DMS79 treated with DMSO at 0.1 percent for 48 hours (cell line): ENCODE data around the gene CHST15.

Experiments used
- DNase-seq: peaks from one replicate; lab custom pipeline; 2025; lab: John Stamatoyannopoulos, UW

Gene CHST15

GRCh38 chr10:124081547-124082140 lies 11.8 kb downstream of the CHST15 start:
- DNase-seq: no peak

- no peak for DNase-seq
Observed at GRCh38 chr10:124079864-124080263, 13.5 kb downstream of the CHST15 start.

- DNase-seq: no peak
Observed at GRCh38 chr10:124078714-124079113, 14.7 kb downstream of the CHST15 start.

GRCh38 chr10:124078028-124078427 lies 15.4 kb downstream of the CHST15 start:
- no peak for DNase-seq

DNA sequence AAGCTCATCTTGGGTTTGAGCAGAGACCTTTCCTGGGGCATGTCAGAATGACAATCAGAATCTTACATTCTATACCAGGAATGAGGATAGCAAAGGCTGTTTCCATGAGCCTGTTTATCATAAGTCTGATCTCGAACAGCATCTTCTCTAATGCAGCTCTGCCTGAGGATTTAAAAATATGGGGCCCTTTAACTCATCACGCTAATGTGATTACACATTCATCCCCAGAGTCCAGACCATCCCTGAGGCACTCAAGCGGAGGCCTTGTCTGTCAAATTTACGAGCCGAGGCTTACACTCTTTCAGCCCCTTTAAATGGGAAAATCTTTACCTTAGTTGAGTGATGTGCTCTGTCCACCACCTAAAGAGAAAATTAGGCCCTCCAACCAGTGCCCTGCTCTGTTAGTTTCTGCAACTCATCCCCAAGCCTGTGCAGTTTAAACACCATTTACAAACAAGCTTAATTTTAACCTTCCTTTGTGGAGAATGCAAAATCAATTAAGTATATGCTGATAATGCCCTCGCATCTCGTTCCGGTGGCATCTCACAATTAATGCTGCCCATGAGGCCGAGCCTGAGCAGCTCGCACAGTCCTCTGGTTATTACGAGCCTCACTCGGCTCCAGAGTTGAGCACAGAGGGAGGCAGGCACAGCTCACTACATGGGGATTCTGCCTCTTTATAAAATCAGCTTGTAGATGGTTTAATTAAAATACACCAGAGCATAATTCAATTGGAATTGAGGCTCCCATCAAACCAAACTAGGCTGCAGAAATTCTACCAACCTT lies 16.0 kb downstream of the CHST15 start:
- no peak for DNase-seq

- DNase-seq: no peak
Observed at GRCh38 chr10:124076148-124076733, 17.2 kb downstream of the CHST15 start.

- DNase-seq: no peak
Observed at GRCh38 chr10:124075231-124075955, 18.0 kb downstream of the CHST15 start.

DNA sequence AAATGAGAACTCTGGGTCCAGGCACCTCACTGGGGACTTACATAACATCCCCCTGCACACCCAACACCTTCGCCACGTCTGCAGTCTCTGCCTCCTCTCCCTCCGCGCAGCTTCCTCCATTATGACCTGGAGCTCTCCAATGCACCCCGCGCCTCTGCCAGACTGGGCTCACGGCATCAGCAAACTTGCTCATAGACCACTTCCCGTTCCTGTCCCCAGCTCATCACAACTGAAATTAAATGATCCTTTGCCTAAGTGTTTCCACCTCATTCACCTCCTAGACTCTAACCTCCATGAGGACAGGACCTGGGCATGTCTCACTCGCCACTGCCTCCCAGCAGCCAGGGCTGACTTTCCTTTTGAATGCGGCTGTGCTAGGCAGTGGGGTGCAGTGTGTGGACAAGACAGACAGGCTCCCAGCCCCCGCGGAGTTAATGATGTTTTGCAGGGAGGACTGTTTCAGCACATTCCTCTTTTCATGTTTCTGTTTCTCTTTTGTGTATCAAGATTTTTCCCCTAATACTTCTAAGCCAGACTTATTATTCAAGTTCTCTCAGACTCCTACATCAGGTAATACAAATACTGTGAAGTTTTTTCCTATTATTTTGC lies 18.8 kb downstream of the CHST15 start:
- DNase-seq: no peak

DNA sequence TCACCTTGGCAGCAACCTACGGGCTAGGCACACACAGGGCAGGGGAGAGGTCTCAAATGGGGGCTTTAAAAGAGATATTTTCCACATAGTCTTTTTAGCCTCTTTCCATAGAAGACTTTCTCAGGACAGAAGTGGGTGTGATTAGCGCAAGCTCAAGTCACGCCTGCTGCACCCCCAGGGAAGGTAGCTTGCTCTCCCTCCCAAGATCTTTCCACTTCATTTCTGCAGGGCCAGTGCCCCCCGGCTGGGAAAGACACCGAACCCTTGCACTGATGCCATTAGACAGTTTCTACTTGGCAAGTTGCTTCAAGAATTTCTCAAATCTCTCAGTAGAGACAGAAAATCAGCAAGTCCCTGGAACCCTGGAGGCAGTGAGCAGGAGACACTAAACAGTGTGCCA lies 19.4 kb downstream of the CHST15 start:
- no peak for DNase-seq

- DNase-seq: no peak
Observed at GRCh38 chr10:124072541-124072940, 20.9 kb downstream of the CHST15 start.

DNA sequence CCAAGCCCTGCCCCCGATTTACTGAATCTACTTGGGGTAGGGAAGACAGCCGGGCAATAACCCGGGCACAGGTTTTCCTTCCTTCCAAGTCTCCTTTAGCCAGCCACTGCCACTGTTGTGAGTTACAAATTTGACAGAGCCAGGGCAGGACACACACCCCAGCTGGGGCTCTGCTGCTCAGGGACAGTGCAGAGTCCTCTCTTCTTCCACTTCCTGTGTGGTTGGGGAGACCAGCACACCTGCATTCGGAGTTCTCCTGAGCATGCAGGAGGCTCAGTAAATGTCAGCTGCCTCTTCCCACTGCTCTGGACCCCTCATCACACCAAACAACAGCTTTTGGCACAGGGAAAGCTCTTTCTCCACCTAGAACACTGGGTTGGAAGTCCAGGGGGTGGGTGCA lies 21.3 kb downstream of the CHST15 start:
- DNase-seq: no peak

GRCh38 chr10:124071141-124071540 lies 22.3 kb downstream of the CHST15 start:
- no peak for DNase-seq

GRCh38 chr10:124070666-124071065 lies 22.7 kb downstream of the CHST15 start:
- DNase-seq: no peak

GRCh38 chr10:124069341-124070264 lies 23.8 kb downstream of the CHST15 start:
- DNase-seq: no peak

DNA sequence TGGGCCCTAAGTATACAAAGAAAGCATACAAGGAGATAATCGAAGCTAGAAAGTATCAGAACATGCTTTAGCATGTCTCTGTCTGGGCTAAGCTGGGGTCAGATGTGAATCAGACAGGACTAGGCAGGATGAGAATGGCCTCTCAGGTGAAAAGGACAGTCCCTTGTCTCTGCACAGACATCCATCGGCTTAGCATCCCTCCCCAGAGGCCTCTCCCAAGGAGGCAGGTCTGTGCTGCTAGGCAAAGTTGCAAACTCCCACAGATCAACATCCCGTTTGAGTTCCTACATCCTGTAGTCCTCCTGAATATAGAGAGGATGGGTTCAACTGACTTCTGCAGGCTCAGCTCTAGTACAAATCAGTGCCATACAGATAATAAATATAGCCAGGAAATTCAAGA lies 24.5 kb downstream of the CHST15 start:
- DNase-seq: no peak

DNA sequence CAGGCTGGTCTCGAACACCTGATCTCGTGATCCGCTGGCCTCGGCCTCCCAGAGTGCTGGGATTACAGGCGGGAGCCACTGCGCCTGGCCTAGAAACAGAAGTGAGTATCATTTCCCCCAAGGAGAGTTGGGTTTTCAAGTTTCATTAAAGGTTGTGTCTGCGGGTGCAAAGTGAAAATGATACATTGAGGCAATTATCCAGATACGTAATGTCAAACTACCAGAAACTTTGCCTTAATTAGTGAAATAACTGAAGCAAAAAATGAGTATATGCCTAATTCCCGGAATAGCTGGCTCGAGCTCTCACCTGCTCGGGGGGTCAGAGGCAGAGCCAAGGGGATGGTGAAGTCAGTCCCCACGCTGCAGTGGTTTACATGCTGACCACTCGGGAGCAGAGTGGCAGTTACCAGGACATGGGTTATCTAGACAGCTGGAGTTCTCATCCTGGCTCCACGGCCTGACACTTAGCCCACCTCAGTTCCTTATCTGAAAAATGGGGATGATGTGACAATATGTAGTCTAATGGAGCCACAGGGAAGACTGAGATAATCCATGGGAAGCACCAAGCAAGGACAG lies 25.5 kb downstream of the CHST15 start:
- DNase-seq: no peak

DNA sequence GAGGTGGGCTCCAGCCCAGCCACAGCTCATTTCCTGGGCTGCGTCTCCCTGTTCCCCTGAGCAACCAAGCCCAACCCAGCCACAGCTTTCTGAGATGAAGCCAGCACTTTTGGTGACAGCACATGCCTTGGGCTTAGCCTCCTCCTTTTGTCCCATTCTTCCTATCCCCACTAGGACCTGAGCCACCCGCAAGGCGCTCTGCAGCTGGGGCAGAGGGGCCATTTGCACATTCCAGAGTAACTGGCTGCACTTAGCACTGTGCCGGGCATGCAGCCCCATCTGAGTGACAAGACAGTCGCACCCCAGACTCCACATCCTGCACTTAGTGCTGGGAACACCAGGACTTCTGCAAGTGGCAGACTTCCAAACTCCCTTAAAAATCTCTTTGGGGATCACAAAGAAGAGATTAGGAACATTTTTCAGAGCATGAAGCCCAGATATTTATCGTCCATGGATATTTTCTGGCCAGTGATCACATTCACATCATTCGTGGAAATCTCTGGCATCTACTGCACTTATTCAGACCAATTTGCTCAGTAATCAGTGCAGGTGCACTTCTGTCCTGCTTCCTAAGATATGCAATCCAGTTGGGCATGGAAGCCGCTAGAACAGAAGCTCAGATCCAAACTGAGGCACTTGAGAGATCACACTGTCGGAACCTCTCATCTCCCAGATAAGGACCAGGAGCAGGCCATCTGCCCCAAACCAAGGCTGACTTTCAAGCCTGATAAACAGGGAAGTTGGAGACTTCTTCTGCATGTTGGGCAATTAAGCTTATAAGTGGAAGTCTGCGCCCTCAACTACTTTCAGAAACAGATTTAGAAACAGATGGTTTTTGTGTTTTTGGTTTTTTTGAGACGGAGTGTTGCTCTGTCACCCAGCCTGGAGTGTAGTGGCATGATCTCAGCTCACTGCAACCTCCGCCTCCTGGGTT lies 26.4 kb downstream of the CHST15 start:
- DNase-seq: no peak

GRCh38 chr10:124066126-124066700 lies 27.2 kb downstream of the CHST15 start:
- DNase-seq: no peak

- no peak for DNase-seq
Observed at GRCh38 chr10:124065382-124066125, 27.8 kb downstream of the CHST15 start.
